ENCODE measurements around the gene AGER. TPM values are rescaled to one million over a fixed set of nuclear protein-coding genes. Genes with fewer than 3 reads are reported as not detected.

The AGER gene
- total RNA-seq, 2 donors from 2014 or later: 29.8 to 35.2 TPM

- no peak for TF ChIP-seq CTCF (conservative IDR thresholded peaks at IDR 0.05)
- Histone ChIP-seq H3K9me3 (ENCODE audit: control insufficient read depth, low read length) (no peaks in the 10 kb centered on the region), H3K36me3 (ENCODE audit: control insufficient read depth, insufficient read depth, low read length) (peaks cover 31% of the 10 kb centered on the region), H3K9ac (ENCODE audit: extremely low read depth, low read length, poor library complexity, severe bottlenecking) (no peak overlapping the region), H3K27me3 (ENCODE audit: control insufficient read depth, insufficient read depth, low read length, poor library complexity, severe bottlenecking) (no peaks in the 10 kb centered on the region), H3K4me3 (ENCODE audit: low read length) (no peak overlapping the region), H3K4me1 (ENCODE audit: control insufficient read depth, insufficient read depth, low read length) (no peaks in the 10 kb centered on the region), H3K27ac (ENCODE audit: low read depth, low read length) (no peak overlapping the region)
- WGBS, 2 experiments (ENCODE audit: insufficient coverage in 1 of 2, insufficient read length in 1 of 2): 88 to 92% methylated on average over 13 to 15 of the region's 15 CpGs
- H3K36me3 Mint-ChIP-seq (ENCODE audit: low read depth): peaks cover 54% of the 10 kb centered on the region
- no peaks in the 10 kb centered on the region for H3K27me3 Mint-ChIP-seq (ENCODE audit: insufficient read depth)
- H3K4me1 Mint-ChIP-seq: peaks cover 38% of the 10 kb centered on the region
- DNase-seq: no peak
- H3K9me3 Mint-ChIP-seq: no peaks in the 10 kb centered on the region
- H3K4me3 Mint-ChIP-seq: no peak overlapping the region
- peak overlapping the region; percentile 21 for H3K27ac Mint-ChIP-seq
Observed at GRCh38 chr6:32183483-32184083, 470 bp downstream of the AGER start.

GRCh38 chr6:32183030-32183429 lies 1.0 kb downstream of the AGER start:
- H3K27me3 ChIP-seq (ENCODE audit: control insufficient read depth, insufficient read depth, low read length, poor library complexity, severe bottlenecking): no peaks in the 10 kb centered on the region
- H3K9me3 Mint-ChIP-seq: no peaks in the 10 kb centered on the region
- H3K4me3 Mint-ChIP-seq: no peak overlapping the region
- DNase-seq: no peak
- H3K9ac ChIP-seq (ENCODE audit: extremely low read depth, low read length, poor library complexity, severe bottlenecking): no peak overlapping the region
- 89 to 100% methylated on average over 1 to 3 of the region's 3 CpGs for WGBS, 2 experiments (ENCODE audit: insufficient coverage in 1 of 2, insufficient read length in 1 of 2)
- no peak for TF ChIP-seq CTCF (conservative IDR thresholded peaks at IDR 0.05)
- peaks cover 30% of the 10 kb centered on the region for H3K36me3 ChIP-seq (ENCODE audit: control insufficient read depth, insufficient read depth, low read length)
- H3K4me3 ChIP-seq (ENCODE audit: low read length): no peak overlapping the region
- no peak overlapping the region for H3K27ac ChIP-seq (ENCODE audit: low read depth, low read length)
- no peaks in the 10 kb centered on the region for H3K27me3 Mint-ChIP-seq (ENCODE audit: insufficient read depth)
- H3K4me1 Mint-ChIP-seq: peaks cover 34% of the 10 kb centered on the region
- H3K9me3 ChIP-seq (ENCODE audit: control insufficient read depth, low read length): no peaks in the 10 kb centered on the region
- H3K36me3 Mint-ChIP-seq (ENCODE audit: low read depth): peaks cover 50% of the 10 kb centered on the region
- H3K27ac Mint-ChIP-seq: peak overlapping the region; percentile 75
- H3K4me1 ChIP-seq (ENCODE audit: control insufficient read depth, insufficient read depth, low read length): no peaks in the 10 kb centered on the region

GRCh38 chr6:32182555-32182981 lies 1.5 kb downstream of the AGER start:
- peak overlapping the region; percentile 75 for H3K27ac Mint-ChIP-seq
- Histone ChIP-seq H3K27ac (ENCODE audit: low read depth, low read length) (no peak overlapping the region), H3K4me1 (ENCODE audit: control insufficient read depth, insufficient read depth, low read length) (no peaks in the 10 kb centered on the region), H3K36me3 (ENCODE audit: control insufficient read depth, insufficient read depth, low read length) (peaks cover 25% of the 10 kb centered on the region), H3K4me3 (ENCODE audit: low read length) (no peak overlapping the region), H3K27me3 (ENCODE audit: control insufficient read depth, insufficient read depth, low read length, poor library complexity, severe bottlenecking) (no peaks in the 10 kb centered on the region), H3K9ac (ENCODE audit: extremely low read depth, low read length, poor library complexity, severe bottlenecking) (no peak overlapping the region), H3K9me3 (ENCODE audit: control insufficient read depth, low read length) (no peaks in the 10 kb centered on the region)
- no peak for TF ChIP-seq CTCF (conservative IDR thresholded peaks at IDR 0.05)
- H3K4me1 Mint-ChIP-seq: peaks cover 33% of the 10 kb centered on the region
- no peaks in the 10 kb centered on the region for H3K9me3 Mint-ChIP-seq
- no peak for DNase-seq
- peaks cover 46% of the 10 kb centered on the region for H3K36me3 Mint-ChIP-seq (ENCODE audit: low read depth)
- H3K4me3 Mint-ChIP-seq: no peak overlapping the region
- H3K27me3 Mint-ChIP-seq (ENCODE audit: insufficient read depth): no peaks in the 10 kb centered on the region
- 96 to 100% methylated on average over 1 to 10 of the region's 10 CpGs for WGBS, 2 experiments (ENCODE audit: insufficient coverage in 1 of 2, insufficient read length in 1 of 2)

Data from endodermal cell (in vitro differentiated cells).